PC-9 (cell line): ENCODE data around the gene KCNQ1OT1.

ENCODE experiments used
- EZH2 ChIP-seq: fragments of 200-600 bp; sonication (generic); IDR thresholded peaks from 2 replicates; pipeline ENCODE4 v1.8.0; 2017; ENCODE audit warnings: antibody characterized with exemption, low read depth
- TF ChIP-seq, protein P1 (sequence below): fragments of 200-600 bp; sonication (generic); conservative IDR thresholded peaks from 2 replicates; pipeline ENCODE4 v1.6.1; 2017; ENCODE audit warnings: mixed run types, antibody characterized with exemption, mild to moderate bottlenecking, moderate library complexity

DNA sequence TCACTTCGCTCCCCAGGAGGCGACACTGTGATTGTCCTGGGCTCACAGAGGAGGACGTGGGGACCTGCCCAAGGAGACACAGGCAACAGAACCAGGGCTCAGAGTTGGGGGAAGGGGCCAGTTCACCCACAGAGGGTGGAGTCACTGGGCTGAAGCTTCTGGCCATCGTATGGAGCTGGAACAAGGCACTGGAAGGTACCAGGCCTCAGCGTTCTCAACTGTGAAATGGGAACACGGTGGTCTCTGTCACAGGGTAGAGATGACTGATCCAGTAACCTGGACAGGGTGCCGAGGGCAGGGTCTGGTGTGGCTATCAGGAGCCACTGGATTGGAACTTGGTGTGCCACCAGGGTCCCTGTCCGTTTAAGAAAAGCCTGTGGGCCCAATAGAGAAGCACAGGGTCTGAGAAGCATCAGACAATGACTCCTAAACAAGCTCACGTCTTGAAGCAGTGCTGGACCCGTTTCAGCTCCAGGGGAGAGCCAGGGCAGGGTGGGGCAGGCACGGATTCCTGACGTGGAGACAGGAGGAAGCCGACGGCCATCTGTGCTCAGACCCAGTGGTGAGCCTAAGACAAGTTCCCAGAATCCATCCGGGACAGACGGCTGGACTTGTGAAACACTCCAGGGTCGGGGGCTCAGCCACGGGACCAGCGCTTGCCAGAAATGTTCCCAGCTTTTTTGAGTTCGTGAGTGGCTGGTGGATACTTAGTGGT is 25.0 kb upstream of the KCNQ1OT1 start:
- TF ChIP-seq, protein P1, sequence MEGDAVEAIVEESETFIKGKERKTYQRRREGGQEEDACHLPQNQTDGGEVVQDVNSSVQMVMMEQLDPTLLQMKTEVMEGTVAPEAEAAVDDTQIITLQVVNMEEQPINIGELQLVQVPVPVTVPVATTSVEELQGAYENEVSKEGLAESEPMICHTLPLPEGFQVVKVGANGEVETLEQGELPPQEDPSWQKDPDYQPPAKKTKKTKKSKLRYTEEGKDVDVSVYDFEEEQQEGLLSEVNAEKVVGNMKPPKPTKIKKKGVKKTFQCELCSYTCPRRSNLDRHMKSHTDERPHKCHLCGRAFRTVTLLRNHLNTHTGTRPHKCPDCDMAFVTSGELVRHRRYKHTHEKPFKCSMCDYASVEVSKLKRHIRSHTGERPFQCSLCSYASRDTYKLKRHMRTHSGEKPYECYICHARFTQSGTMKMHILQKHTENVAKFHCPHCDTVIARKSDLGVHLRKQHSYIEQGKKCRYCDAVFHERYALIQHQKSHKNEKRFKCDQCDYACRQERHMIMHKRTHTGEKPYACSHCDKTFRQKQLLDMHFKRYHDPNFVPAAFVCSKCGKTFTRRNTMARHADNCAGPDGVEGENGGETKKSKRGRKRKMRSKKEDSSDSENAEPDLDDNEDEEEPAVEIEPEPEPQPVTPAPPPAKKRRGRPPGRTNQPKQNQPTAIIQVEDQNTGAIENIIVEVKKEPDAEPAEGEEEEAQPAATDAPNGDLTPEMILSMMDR: no peak
- no peak for TF ChIP-seq EZH2
